Measurements from ENCODE around the gene KRT16. TPM values are rescaled to one million over a fixed set of nuclear protein-coding genes. Genes with fewer than 3 reads are reported as not detected.

Gene KRT16
- total and polyA plus RNA-seq, 2 donors (not counting 3 experiments of a cell fraction or from before 2014, with no cell fraction given) = not detected

- H3K9me3 ChIP-seq (replicated peaks; ENCODE audit: control insufficient read depth, insufficient read depth, low read length) = no peaks in the 10 kb centered on the region
- CTCF ChIA-PET = interaction anchor here (1.2 to 9.0 kb wide), 10 partner anchors 11 to 860 kb away, joined by 3 to 319 read pairs (median 16); no protein-coding TSS in a partner anchor
- FAIRE-seq = no peak
- DNase-seq (ENCODE audit: low read depth, low spot score) = no peak
- H3K4me2 ChIP-seq (ENCODE audit: insufficient read depth, low read length) = no peak overlapping the region
- H3K9me1 ChIP-seq (replicated peaks; ENCODE audit: control insufficient read depth, extremely low read depth, insufficient read depth, low read length) = no peaks in the 10 kb centered on the region
- H3K4me3 ChIP-seq (replicated peaks in 1 of 3; ENCODE audit: insufficient read depth in 1 of 3, low read depth in 1 of 3, low read length in 3 of 3) = no peak overlapping the region
- H3K36me3 ChIP-seq (ENCODE audit: control insufficient read depth in 2 of 2, extremely low read depth in 1 of 2, insufficient read depth in 2 of 2, low read length in 2 of 2) = no peaks in the 10 kb centered on the region
- intact Hi-C loops (cut with micrococcal nuclease) = loop anchor here (5.0 kb wide), 1 partner anchor 845 kb away; no protein-coding TSS in a partner anchor
- peaks cover 7% of the 10 kb centered on the region for H3K4me1 ChIP-seq (ENCODE audit: control insufficient read depth, extremely low read depth, insufficient read depth, low read length)
- dilution Hi-C loops (cut with MboI; ENCODE audit: extremely low pct_ligation_motif_present, low sequenced_read_pairs) = no loop called here
- no peaks in the 10 kb centered on the region for H3K27me3 ChIP-seq (ENCODE audit: control insufficient read depth in 2 of 2, insufficient read depth in 2 of 2, low read length in 2 of 2)
- H3K9ac ChIP-seq (replicated peaks; ENCODE audit: extremely low read depth, insufficient read depth, low read length) = no peak overlapping the region
- POLR2A ChIA-PET = no interaction called here
- BruUV-seq (replicated peaks) = no TSS peak
- H4K20me1 ChIP-seq (replicated peaks; ENCODE audit: control insufficient read depth, extremely low read depth, insufficient read depth, low read length) = no peaks in the 10 kb centered on the region
- no peaks in the 10 kb centered on the region for H3K79me2 ChIP-seq (ENCODE audit: control insufficient read depth, insufficient read depth, low read length)
- peak overlapping the region; percentile 78 for H2AFZ ChIP-seq (ENCODE audit: low read depth, low read length)
- H3K27ac ChIP-seq (ENCODE audit: insufficient read depth, low read depth, low read length) = no peak overlapping the region
- no peak for TF ChIP-seq CTCF (IDR thresholded peaks at IDR 0.05; ENCODE audit: extremely low read depth in 1 of 2, insufficient read depth in 1 of 2, low read depth in 1 of 2, low read length in 2 of 2)
- no peak for TF ChIP-seq POLR2A (IDR thresholded peaks at IDR 0.05; ENCODE audit: low read depth, low read length)
- no peak for TF ChIP-seq EZH2 (IDR thresholded peaks at IDR 0.05; ENCODE audit: borderline replicate concordance, low read depth, low read length, severe bottlenecking)
- no peak for TF ChIP-seq MAX (IDR thresholded peaks at IDR 0.05; ENCODE audit: insufficient read depth, insufficient read length)
- no peak for TF ChIP-seq GATA2 (IDR thresholded peaks at IDR 0.05; ENCODE audit: insufficient read depth, insufficient read length, low read depth, low read length)
- TF ChIP-seq MYC (IDR thresholded peaks at IDR 0.05; ENCODE audit: low read depth, low read length) = no peak
- TF ChIP-seq POLR2AphosphoS5 (IDR thresholded peaks at IDR 0.05; ENCODE audit: insufficient read depth, low read depth, low read length) = no peak
- TF ChIP-seq JUN (IDR thresholded peaks at IDR 0.05; ENCODE audit: borderline replicate concordance, insufficient read depth, insufficient read length, low read depth) = no peak
- TF ChIP-seq FOS (IDR thresholded peaks at IDR 0.05; ENCODE audit: borderline replicate concordance, insufficient read depth, low read length) = no peak
Observed at GRCh38 chr17:41647038-41647813, 34.7 kb upstream of the KRT16 start.
